K562 (cell line): ENCODE data around the gene SMARCA4. TPM values are rescaled to one million over a fixed set of nuclear protein-coding genes. Genes with fewer than 3 reads are reported as not detected.

Experiments used
- ATAC-seq: fragments of 200-7000 bp; cut with Tn5 transposase; 3 replicates; pipeline ENCODE4 v1.9.1; 2020; ENCODE audit warnings: moderate library complexity
- BruUV-seq: library from RNA; stranded (reverse); fragments of 400-500 nt; replicated peaks from 2 replicates; lab custom pipeline; 2021; lab: Mats Ljungman, UMichigan
- CTCF ChIA-PET: fragments of 300-600 bp; formaldehyde crosslinking; extraction: SDS; loops from one replicate; lab custom pipeline; 2021; ENCODE audit warnings: low intra/inter-chr PET ratio; lab: Yijun Ruan, JAX
- POLR2A ChIA-PET: fragments of 300-600, 350-650 bp; sonication (Branson Sonifier 250); formaldehyde crosslinking; extraction: SDS; loops from one replicate; lab custom pipeline; 2021; ENCODE audit warnings: antibody characterized with exemption, inconsistent platforms; lab: Yijun Ruan, JAX
- DNase-seq, 4 experiments: peaks; one replicate each; pipeline versions ENCODE4 v3.0.0 to v3.0.0-alpha.2; 2011 to 2018; ENCODE audit warnings: low spot score in 3 of 4, mixed read lengths in 3 of 4; ENCODE audit errors: extremely low read depth in 1 of 4
- FAIRE-seq: peaks from 2 replicates; lab custom pipeline; 2011; peaks lifted over from hg19 to GRCh38; lab: Jason Lieb, UNC
- H2AFZ ChIP-seq: 2 replicates; pipeline ENCODE4 v1.6.0; 2011; ENCODE audit warnings: low read depth, low read length, control low read depth, inconsistent platforms
- H3K27ac ChIP-seq: fragments of 200-600 bp; 3 replicates; pipeline ENCODE4 v1.8.0; 2011; ENCODE audit warnings: low read depth, mild to moderate bottlenecking, control low read depth, inconsistent platforms, low read length, moderate library complexity, mixed read lengths; ENCODE audit errors: extremely low read depth
- H3K27me3 ChIP-seq, 2 experiments: fragments of 300-600 bp in 1 of 2; 2 replicates in 1 of 2; 3 replicates in 1 of 2; pipeline versions ENCODE4 v1.6.0 to v1.8.0; 2011; ENCODE audit warnings: inconsistent platforms in 2 of 2, low read length in 2 of 2, mild to moderate bottlenecking in 1 of 2, mixed read lengths in 1 of 2, moderate library complexity in 1 of 2; ENCODE audit not compliant: control insufficient read depth in 2 of 2, insufficient read depth in 2 of 2
- H3K36me3 ChIP-seq: fragments of 300-600 bp; 3 replicates; pipeline ENCODE4 v1.8.0; 2011; ENCODE audit warnings: mild to moderate bottlenecking, low read length, inconsistent platforms; ENCODE audit not compliant: control insufficient read depth, insufficient read depth
- H3K4me1 ChIP-seq, 2 experiments: fragments of 200-600 bp in 1 of 2; replicated peaks in 1 of 2; 2 replicates in 1 of 2; 3 replicates in 1 of 2; pipeline versions ENCODE4 v1.5.1 to v1.8.0; 2011; ENCODE audit warnings: inconsistent platforms in 2 of 2, low read length in 2 of 2, mild to moderate bottlenecking in 1 of 2, mixed read lengths in 1 of 2, moderate library complexity in 1 of 2; ENCODE audit not compliant: control insufficient read depth in 2 of 2, insufficient read depth in 2 of 2
- H3K4me2 ChIP-seq: 2 replicates; pipeline ENCODE4 v1.6.1; 2011; ENCODE audit warnings: low read length, control low read depth, inconsistent platforms, mixed read lengths; ENCODE audit not compliant: insufficient read depth
- H3K4me3 ChIP-seq: fragments of 200-600 bp; sonication (generic), shearing (Covaris generic); 2 replicates; pipeline ENCODE4 v1.5.1; 2016; ENCODE audit warnings: control low read depth, inconsistent platforms
- H3K79me2 ChIP-seq: fragments of 200-600 bp; 3 replicates; pipeline ENCODE4 v1.8.0; 2011; ENCODE audit warnings: low read length, inconsistent platforms; ENCODE audit not compliant: control insufficient read depth, insufficient read depth
- H3K9ac ChIP-seq, 2 experiments: 2 replicates each; pipeline versions ENCODE4 v1.6.0 to v1.6.1; 2011; ENCODE audit warnings: low read depth in 2 of 2, low read length in 2 of 2, control low read depth in 1 of 2, inconsistent platforms in 1 of 2, mild to moderate bottlenecking in 1 of 2, mixed read lengths in 1 of 2; ENCODE audit not compliant: insufficient read depth in 1 of 2
- H3K9me1 ChIP-seq: one replicate; pipeline ENCODE4 v1.6.0; 2011; ENCODE audit warnings: inconsistent platforms, mild to moderate bottlenecking, low read length, moderate library complexity; ENCODE audit not compliant: control insufficient read depth, insufficient read depth
- H3K9me3 ChIP-seq: replicated peaks from 2 replicates; pipeline ENCODE4 v1.5.1; 2011; ENCODE audit warnings: low read depth, low read length, inconsistent platforms; ENCODE audit not compliant: control insufficient read depth, insufficient read depth
- H4K20me1 ChIP-seq: replicated peaks from 2 replicates; pipeline ENCODE4 v1.6.1; 2011; ENCODE audit warnings: low read length, inconsistent platforms, mixed read lengths; ENCODE audit not compliant: control insufficient read depth, insufficient read depth
- ELF4 ChIP-seq: fragments of 450-650 bp; formaldehyde crosslinking; IDR thresholded peaks from 2 replicates; pipeline ENCODE4 v1.4.0; 2022; ENCODE audit warnings: missing genetic modification characterization
- HDAC6 ChIP-seq: IDR thresholded peaks from 2 replicates; pipeline ENCODE4 v1.6.1; 2012; ENCODE audit warnings: low read depth, mild to moderate bottlenecking, control low read depth, inconsistent platforms, low read length, moderate library complexity
- HNRNPH1 ChIP-seq: fragments of 200-400 bp; formaldehyde crosslinking; optimal IDR thresholded peaks from 2 replicates; pipeline ENCODE3; 2017; ENCODE audit warnings: low read depth, mild to moderate bottlenecking, low read length, moderate library complexity
- MTF1 ChIP-seq: fragments of 250-450 bp; sonication (Bioruptor Pico); IDR thresholded peaks from 2 replicates; pipeline ENCODE4 v1.9.0; 2021; ENCODE audit warnings: moderate library complexity, mild to moderate bottlenecking, inconsistent platforms, borderline replicate concordance
- ZNF324 ChIP-seq: fragments of 250-450 bp; sonication (Bioruptor Pico); IDR thresholded peaks from 2 replicates; pipeline ENCODE4 v1.4.0; 2020; ENCODE audit warnings: mild to moderate bottlenecking
- WGBS: fragments of 100-300 bp; shearing (Covaris generic); methylation state at CpG from one replicate; pipeline ENCODE4 v1.1.6; 2016; ENCODE audit warnings: low coverage, mixed read lengths; ENCODE audit not compliant: insufficient coverage; ENCODE audit errors: missing lambda C conversion rate; 5-methylcytosine and 5-hydroxymethylcytosine counted together
- in situ Hi-C: fragments of 300-500 bp; cut with MboI; formaldehyde crosslinking; loops from 4 replicates; pipeline ENCODE4 v1.15.0; 2018; ENCODE audit warnings: inconsistent platforms, mixed read lengths
- intact Hi-C: fragments of 100-400 bp; cut with micrococcal nuclease; formaldehyde crosslinking; loops from 2 replicates; pipeline ENCODE4 v1.14.2; 2022
- polyA plus RNA-seq, 8 experiments: library from polyadenylated mRNA; depleted of rRNA in 4 of 8; stranded (reverse) in 5 of 8; unstranded in 3 of 8; fragments of >200 nt; fragmentation: Nextera tagmentation in 2 of 8; fragmentation: Illumina TruSeq in 1 of 8; extraction: Ambion mirVana in 2 of 8; extraction: Trizol in 1 of 8; gene quantifications; 2 replicates each; pipeline versions ENCODE4 v1.2.1 to v1.2.3, GENCODE V29; 2011 to 2014; ENCODE audit warnings: inconsistent platforms in 1 of 8, missing spikeins in 1 of 8
- total RNA-seq, 7 experiments: library from RNA; depleted of rRNA in 6 of 7; stranded (reverse); fragments of >200 nt in 6 of 7; fragmentation: Illumina TruSeq in 2 of 7; extraction: Trizol in 2 of 7; gene quantifications; 2 replicates each; pipeline versions ENCODE4 v1.2.1 to v1.2.3, GENCODE V29; 2011 to 2021; ENCODE audit warnings: low replicate concordance in 1 of 7
- TF ChIP-seq, protein P1 (sequence below): sonication (generic); formaldehyde crosslinking; IDR thresholded peaks from 2 replicates; pipeline ENCODE4 v1.8.0; 2023; ENCODE audit warnings: mild to moderate bottlenecking, missing genetic modification reagents

SMARCA4 gene
- total and polyA plus RNA-seq, 9 of the 15 experiments (the other 6 are each of a cell fraction or from before 2014, with no cell fraction given) = 19.3 to 207 (median 52.1) TPM

DNA sequence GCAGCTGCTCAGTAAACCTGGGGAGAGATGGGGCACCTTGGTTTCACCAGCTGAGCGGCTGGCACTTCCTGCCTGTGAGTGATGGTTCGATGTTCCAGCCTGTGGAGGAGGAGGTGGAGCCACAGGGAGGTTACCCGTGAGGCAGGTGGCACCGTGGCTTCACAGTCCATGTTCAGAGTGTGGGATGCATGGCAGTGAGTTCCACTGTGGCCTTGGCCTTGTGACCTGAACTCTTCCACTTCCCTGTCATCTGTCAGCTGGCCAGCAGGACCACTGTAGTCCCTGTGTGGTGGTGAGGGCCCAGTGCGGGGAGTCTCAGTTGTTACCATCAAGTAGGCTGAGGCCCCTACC is 16.9 kb downstream of the SMARCA4 start (continued):
- TF ChIP-seq, protein P1, sequence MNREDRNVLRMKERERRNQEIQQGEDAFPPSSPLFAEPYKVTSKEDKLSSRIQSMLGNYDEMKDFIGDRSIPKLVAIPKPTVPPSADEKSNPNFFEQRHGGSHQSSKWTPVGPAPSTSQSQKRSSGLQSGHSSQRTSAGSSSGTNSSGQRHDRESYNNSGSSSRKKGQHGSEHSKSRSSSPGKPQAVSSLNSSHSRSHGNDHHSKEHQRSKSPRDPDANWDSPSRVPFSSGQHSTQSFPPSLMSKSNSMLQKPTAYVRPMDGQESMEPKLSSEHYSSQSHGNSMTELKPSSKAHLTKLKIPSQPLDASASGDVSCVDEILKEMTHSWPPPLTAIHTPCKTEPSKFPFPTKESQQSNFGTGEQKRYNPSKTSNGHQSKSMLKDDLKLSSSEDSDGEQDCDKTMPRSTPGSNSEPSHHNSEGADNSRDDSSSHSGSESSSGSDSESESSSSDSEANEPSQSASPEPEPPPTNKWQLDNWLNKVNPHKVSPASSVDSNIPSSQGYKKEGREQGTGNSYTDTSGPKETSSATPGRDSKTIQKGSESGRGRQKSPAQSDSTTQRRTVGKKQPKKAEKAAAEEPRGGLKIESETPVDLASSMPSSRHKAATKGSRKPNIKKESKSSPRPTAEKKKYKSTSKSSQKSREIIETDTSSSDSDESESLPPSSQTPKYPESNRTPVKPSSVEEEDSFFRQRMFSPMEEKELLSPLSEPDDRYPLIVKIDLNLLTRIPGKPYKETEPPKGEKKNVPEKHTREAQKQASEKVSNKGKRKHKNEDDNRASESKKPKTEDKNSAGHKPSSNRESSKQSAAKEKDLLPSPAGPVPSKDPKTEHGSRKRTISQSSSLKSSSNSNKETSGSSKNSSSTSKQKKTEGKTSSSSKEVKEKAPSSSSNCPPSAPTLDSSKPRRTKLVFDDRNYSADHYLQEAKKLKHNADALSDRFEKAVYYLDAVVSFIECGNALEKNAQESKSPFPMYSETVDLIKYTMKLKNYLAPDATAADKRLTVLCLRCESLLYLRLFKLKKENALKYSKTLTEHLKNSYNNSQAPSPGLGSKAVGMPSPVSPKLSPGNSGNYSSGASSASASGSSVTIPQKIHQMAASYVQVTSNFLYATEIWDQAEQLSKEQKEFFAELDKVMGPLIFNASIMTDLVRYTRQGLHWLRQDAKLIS (CRISPR knock-in tag) = no peak

DNA sequence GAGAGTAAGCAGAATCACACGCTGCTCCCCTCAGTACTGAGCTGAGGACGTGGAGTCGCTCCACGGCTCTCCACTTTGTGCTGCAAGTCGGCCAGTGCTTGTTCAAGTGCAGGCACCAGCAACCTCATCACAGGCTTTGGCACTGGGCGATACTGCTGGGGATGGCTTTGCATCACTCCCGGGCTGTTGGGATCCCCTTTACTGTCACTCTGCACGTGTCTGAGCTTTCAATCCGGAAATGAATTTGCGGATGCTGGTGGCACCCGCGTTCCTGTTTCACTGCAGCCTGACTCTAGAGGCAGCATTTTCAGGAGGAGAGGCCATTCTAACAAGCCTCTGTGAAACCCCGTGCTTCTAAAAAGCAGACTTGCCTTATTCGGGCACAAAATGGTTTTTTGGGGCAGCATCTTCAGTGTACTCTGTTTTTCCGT is 19.1 kb downstream of the SMARCA4 start:
- ATAC-seq (no peak), DNase-seq (no peak), FAIRE-seq (no peak)
- ChIA-PET CTCF (no interaction called here), POLR2A (interaction anchor here (1.1 kb wide), 2 partner anchors 9 kb away, joined by 3 to 4 read pairs; no protein-coding TSS in a partner anchor)
- TF ChIP-seq ZNF324 (CRISPR knock-in tag) = no peak
- TF ChIP-seq MTF1 (CRISPR knock-in tag) = no peak
- no peak for TF ChIP-seq HDAC6
- TF ChIP-seq ELF4 (CRISPR knock-in tag) = no peak
- TF ChIP-seq HNRNPH1 = no peak
- H2AFZ ChIP-seq = no peak overlapping the region
- no peak overlapping the region for H3K4me2 ChIP-seq
- peaks cover 0 to 13% of the 10 kb centered on the region in 2 experiments; a peak in 2 of 5 replicates for H3K4me1 ChIP-seq
- BruUV-seq = no TSS peak
- H4K20me1 ChIP-seq = peaks cover 15% of the 10 kb centered on the region
- H3K27ac ChIP-seq = no peak overlapping the region
- H3K9me1 ChIP-seq = peaks cover 4% of the 10 kb centered on the region
- no peaks in the 10 kb centered on the region for H3K27me3 ChIP-seq
- peaks cover 94% of the 10 kb centered on the region for H3K79me2 ChIP-seq
- in situ Hi-C loops = no loop called here
- no peaks in the 10 kb centered on the region for H3K9me3 ChIP-seq
- intact Hi-C loops = no loop called here
- WGBS = 89% methylated on average over 15 of the region's 15 CpGs
- no peak overlapping the region for H3K4me3 ChIP-seq
- peaks cover 46% of the 10 kb centered on the region; the same call in 2 of the 3 replicates for H3K36me3 ChIP-seq
- H3K9ac ChIP-seq = peak overlapping the region in 1 of 2 experiments; percentile 63; a peak in 1 of 4 replicates
